Breast epithelium (tissue), 4 donors: ENCODE measurements around the gene GGT1. TPM values are rescaled to one million over a fixed set of nuclear protein-coding genes. Genes with fewer than 3 reads are reported as not detected.
"Not testable (repeated sequence)": the region's sequence is repeated elsewhere in the genome, so short reads cannot be mapped to it uniquely, and the experiment has no call there.

Experiments used
- DNase-seq, 2 donors: peaks; one replicate each; pipeline ENCODE4 v3.0.0-alpha.2; 2019; ENCODE audit warnings: low spot score in 2 of 2
- H3K27ac ChIP-seq, 2 donors: fragments of 200-600 bp; sonication (generic) in 1 of 2; one replicate each; pipeline ENCODE4 v1.5.1; 2016 to 2019; ENCODE audit warnings: mild to moderate bottlenecking in 1 of 2
- H3K27me3 ChIP-seq, 2 donors: fragments of 200-600 bp; sonication (generic) in 1 of 2; one replicate each; pipeline versions ENCODE4 v1.5.1 to v1.6.0; 2017 to 2019; ENCODE audit warnings: control low read depth in 1 of 2, mild to moderate bottlenecking in 1 of 2
- H3K36me3 ChIP-seq: fragments of 200-600 bp; one replicate; pipeline ENCODE4 v1.5.1; 2019
- H3K4me1 ChIP-seq, 2 donors: fragments of 200-600 bp; sonication (generic); one replicate each; pipeline ENCODE4 v1.5.1; 2016 to 2019; ENCODE audit warnings: control low read depth in 1 of 2
- H3K4me3 ChIP-seq, 3 donors: fragments of 200-600 bp; sonication (generic); 1 replicate in 2 of 3; 2 replicates in 1 of 3; pipeline ENCODE4 v1.5.1; 2016 to 2019; ENCODE audit warnings: mild to moderate bottlenecking in 3 of 3, moderate library complexity in 2 of 3
- H3K9me3 ChIP-seq, 2 donors: fragments of 200-600 bp; sonication (generic) in 1 of 2; one replicate each; pipeline ENCODE4 v1.5.1; 2016 to 2019; ENCODE audit warnings: control low read depth in 1 of 2
- intact Hi-C: fragments of 100-400 bp; cut with DNase I; formaldehyde crosslinking; loops from one replicate; pipeline ENCODE4 v1.15.1; 2023; ENCODE audit warnings: low total_unique reads
- total RNA-seq, 3 donors: library from RNA; depleted of rRNA; stranded (reverse); fragments of >200 nt; gene quantifications; one replicate each; pipeline ENCODE4 v1.1.0, GENCODE V29; 2016

The GGT1 gene
- total RNA-seq, 3 donors from 2014 or later: 3.4 to 8.5 (median 4.6) TPM

GRCh38 chr22:24634776-24635389, 31.9 kb downstream of the GGT1 start:
- H3K27me3 ChIP-seq, H3K36me3 ChIP-seq, H3K4me1 ChIP-seq, DNase-seq, intact Hi-C loops, H3K27ac ChIP-seq, H3K9me3 ChIP-seq, H3K4me3 ChIP-seq: not testable (repeated sequence)

DNA sequence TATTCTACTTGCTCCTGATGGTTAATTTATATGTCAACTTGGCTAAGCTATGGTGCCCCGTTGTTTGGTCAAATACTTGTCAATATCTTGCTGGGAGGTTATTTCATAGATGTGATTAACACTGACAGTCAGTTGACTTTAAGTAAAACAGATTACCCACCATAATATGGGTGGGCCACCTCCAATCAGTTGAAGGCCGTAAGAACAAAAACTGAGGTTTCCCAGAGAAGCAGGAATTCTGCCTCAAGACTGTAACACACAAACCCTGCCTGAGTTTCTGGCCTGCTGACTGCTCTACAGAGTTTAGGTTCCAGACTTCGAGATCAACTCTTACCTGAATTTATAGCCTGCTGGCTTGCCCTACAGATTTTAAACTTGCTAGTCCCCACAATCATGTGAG, 33.5 kb downstream of the GGT1 start:
- intact Hi-C loops, H3K36me3 ChIP-seq, H3K27ac ChIP-seq, H3K4me3 ChIP-seq, H3K9me3 ChIP-seq, H3K27me3 ChIP-seq, H3K4me1 ChIP-seq, DNase-seq: not testable (repeated sequence)

GRCh38 chr22:24642307-24642706, 39.3 kb downstream of the GGT1 start:
- H3K27ac ChIP-seq, H3K4me3 ChIP-seq, intact Hi-C loops, H3K4me1 ChIP-seq, H3K9me3 ChIP-seq, H3K36me3 ChIP-seq, DNase-seq, H3K27me3 ChIP-seq: not testable (repeated sequence)

DNA sequence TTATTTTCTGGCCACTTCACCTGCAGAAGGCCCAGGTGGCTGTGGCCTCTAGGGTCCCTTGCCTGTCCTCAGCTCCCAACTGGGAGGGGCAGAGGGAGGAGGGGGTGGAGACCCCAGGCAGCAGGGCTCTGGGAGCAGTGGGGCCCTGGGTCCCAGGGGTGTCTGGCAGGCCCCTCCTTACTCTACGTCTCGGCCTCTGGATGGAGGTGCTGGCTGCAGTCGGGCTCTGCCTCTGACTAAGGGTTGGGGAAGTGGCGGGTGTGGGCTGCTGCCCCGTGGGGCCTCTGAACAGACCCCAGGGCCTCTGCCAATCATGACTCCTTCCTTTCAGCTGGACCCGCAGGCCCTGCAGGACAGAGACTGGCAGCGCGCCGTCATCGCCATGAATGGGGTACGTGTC, 41.4 kb downstream of the GGT1 start:
- H3K9me3 ChIP-seq, intact Hi-C loops, H3K27ac ChIP-seq, DNase-seq, H3K4me3 ChIP-seq, H3K27me3 ChIP-seq, H3K4me1 ChIP-seq, H3K36me3 ChIP-seq: not testable (repeated sequence)

DNA sequence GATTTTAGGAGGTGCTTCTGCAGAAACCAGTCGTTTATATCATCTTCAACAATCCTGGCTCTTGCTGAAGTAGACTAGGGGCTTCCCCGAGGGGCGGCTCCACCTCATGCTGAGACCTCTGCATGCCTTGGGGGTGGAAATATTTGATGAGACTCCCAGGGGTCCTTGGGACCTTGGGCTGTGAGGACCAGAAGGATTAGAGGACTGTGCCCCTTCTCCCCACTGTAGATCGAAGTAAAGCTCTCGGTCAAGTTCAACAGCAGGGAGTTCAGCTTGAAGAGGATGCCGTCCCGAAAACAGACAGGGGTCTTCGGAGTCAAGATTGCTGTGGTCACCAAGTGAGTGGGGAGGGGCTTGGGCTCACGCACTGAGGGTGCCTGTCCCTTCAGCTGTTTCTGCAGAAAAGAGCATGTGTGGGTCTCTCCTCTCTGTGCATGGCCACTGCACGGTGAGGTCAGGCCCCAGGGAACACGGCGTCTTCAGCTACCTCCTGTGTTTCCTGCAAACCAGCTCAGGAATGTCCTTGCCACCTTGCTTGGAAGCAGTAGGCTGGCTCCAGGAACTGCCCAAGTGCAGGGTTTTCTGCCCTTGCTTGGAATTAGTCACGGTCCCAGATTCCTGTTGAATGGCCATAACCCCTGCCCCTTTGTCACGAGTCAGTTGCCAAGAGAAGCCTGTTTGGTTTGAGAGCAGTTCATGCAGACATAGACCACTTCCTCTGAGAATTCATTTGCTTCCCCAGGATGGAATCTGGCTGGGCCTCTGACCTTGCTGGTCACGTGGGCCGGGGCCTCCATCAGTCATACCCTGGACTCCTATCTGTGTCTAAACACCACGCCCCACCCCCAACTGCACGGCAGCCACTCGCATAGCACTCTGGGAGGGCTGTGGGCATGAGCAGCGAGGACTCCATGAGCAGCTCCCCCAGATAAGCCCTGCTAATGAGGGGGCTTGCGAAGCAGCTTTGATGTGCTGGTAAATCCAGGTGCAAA, 42.7 kb downstream of the GGT1 start:
- H3K27me3 ChIP-seq, H3K9me3 ChIP-seq, DNase-seq, H3K4me1 ChIP-seq, H3K4me3 ChIP-seq, H3K27ac ChIP-seq, H3K36me3 ChIP-seq, intact Hi-C loops: not testable (repeated sequence)

GRCh38 chr22:24646756-24647155, 43.8 kb downstream of the GGT1 start:
- DNase-seq, H3K36me3 ChIP-seq, H3K4me1 ChIP-seq, H3K27me3 ChIP-seq, intact Hi-C loops, H3K9me3 ChIP-seq, H3K4me3 ChIP-seq, H3K27ac ChIP-seq: not testable (repeated sequence)

DNA sequence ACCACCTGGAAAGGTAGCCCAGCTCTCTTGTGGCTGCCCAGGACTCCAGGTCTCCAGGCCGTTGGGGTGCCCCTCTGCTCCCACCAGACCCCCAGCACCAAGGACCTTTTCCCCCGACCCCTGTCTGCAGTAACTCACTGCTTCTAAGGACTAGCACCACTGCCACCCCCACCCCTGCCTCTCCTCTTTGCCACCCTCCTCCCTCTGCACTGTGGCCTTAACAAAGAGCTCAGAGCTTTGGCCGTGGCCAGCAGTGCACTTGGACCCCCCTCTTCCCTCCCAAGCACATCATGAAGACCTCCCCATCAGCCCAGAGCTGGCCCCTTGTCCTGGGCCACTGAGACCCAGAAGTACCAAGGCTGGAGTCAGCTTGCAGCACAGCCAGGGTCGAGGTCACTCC, 46.4 kb downstream of the GGT1 start:
- intact Hi-C loops, H3K4me1 ChIP-seq, H3K9me3 ChIP-seq, H3K4me3 ChIP-seq, DNase-seq, H3K27ac ChIP-seq, H3K27me3 ChIP-seq, H3K36me3 ChIP-seq: not testable (repeated sequence)

DNA sequence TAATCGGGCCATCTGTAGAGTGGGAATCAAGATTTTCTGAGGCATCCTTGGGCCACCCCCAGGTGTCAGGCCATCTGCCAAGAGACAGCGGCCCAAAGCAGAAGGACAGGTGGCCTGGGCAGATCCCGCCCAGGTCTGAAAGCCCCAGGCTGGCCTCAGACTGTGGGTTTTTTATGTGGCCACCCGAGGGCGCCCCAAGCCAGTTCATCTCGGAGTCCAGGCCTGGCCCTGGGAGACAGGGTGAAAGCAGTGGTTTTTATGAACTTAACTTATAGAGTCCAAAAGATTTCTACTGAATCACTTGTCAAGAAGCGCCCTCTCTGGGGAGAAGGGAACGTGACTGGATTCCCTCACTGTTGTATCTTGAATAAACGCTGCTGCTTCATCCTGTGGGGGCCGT, 47.9 kb downstream of the GGT1 start:
- H3K36me3 ChIP-seq, H3K27ac ChIP-seq, intact Hi-C loops, H3K4me1 ChIP-seq, H3K4me3 ChIP-seq, H3K27me3 ChIP-seq, H3K9me3 ChIP-seq: not testable (repeated sequence)
- DNase-seq: peak; percentile 45 to 61

DNA sequence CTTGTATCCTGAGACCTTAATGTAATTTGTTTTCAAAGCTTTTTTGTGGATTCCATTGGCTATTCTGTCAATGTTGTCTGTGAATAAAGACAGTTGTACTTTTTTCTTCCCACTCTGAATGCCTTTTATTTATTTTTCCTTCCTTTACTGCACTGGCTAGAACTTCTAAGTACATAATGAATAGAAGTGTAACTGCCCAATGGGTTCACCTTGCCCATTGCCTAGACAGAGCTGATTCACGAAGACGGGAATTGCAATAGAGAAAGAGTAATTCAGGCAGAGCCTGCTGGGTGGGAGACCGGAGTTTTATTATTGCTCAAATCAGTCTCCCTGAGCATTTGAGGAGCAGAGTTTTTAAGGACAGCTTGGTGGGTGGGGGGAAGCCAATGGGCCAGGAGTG, 62.4 kb downstream of the GGT1 start:
- H3K36me3 ChIP-seq, H3K27me3 ChIP-seq, H3K27ac ChIP-seq, H3K4me1 ChIP-seq, DNase-seq, H3K9me3 ChIP-seq, intact Hi-C loops, H3K4me3 ChIP-seq: not testable (repeated sequence)

DNA sequence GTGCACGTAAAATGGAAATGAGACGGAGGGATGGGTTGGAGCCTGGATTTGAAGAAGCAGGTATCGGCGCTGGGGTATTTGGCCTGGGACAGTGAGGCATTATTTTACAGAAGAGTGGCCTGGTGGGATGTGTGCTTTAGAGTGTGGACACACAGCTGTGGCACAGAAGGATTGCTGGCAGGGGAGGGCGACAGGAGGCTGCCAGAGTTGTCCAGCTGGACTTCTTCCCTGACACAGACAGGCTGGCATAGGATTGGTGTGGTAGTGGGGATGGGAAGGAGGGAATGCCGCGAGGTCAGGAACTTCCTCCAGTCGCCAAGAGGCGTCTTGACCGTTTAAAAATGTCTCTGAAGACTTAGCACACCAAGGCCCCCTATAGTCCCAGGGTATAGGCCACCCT, 64.9 kb downstream of the GGT1 start:
- H3K27me3 ChIP-seq, H3K27ac ChIP-seq, H3K4me1 ChIP-seq, H3K9me3 ChIP-seq, H3K36me3 ChIP-seq, intact Hi-C loops, H3K4me3 ChIP-seq, DNase-seq: not testable (repeated sequence)

- H3K27me3 ChIP-seq, H3K9me3 ChIP-seq, H3K36me3 ChIP-seq, DNase-seq, H3K4me1 ChIP-seq, H3K27ac ChIP-seq, intact Hi-C loops, H3K4me3 ChIP-seq: not testable (repeated sequence)
These were observed 69.5 kb downstream of the GGT1 start for GRCh38 chr22:24672532-24672931.
